NCI-H2029 (cell line): ENCODE results near the gene TEX101.
A peak's percentile ranks its signal among the peaks of the same experiment; 100 is the strongest.
"Not testable (repeated sequence)": the region's sequence is repeated elsewhere in the genome, so short reads cannot be mapped to it uniquely, and the experiment has no call there.

Experiments used
- DNase-seq: peaks from one replicate; lab custom pipeline; 2025; lab: John Stamatoyannopoulos, UW

The TEX101 gene, protein sequence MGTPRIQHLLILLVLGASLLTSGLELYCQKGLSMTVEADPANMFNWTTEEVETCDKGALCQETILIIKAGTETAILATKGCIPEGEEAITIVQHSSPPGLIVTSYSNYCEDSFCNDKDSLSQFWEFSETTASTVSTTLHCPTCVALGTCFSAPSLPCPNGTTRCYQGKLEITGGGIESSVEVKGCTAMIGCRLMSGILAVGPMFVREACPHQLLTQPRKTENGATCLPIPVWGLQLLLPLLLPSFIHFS

DNA sequence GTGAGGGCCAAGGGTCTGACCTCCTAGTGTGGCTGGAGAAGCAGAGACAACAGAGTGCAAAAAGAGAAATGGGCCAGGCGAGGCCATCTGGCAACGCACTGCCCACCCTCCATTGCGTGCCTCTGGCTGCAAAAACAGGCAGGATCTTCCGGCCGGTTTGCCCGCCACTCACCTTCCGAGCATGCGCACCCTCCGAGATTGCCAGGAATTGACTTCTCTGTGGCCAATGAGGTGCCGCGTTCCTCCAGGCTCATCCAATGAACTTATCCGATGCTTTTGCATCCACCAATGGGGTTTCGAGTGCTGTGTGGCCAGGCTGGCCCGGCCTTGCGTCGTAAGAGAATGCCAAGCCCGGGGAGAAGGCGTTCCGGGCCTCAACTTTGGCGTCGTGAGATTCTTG lies at the start of gene TEX101:
TSS of gene TEX101 (plus strand) at position 337 of the 400 bp plus-strand sequence. CDS start 1,030 bp downstream, outside the sequence.
- DNase-seq = no peak

DNA sequence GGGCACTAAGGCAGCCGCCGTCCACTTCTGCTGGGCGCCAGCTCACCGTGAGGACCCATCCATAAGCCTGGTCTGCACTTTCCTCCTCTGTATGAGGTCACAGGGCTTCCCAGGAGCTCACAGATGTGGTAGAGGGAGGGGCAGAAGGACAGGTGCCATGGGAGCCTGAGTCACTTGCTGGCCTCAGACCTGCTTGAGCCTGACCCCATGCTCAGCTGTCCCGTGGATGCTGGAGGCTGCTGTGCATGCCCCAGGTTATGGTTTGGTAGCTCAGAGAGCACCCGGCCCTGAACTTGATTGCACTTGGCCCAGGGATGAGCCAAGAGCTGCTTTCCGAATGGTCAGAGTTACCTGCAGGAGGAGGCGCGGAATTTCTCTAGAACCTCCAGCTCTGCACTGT lies 49.0 kb upstream of the TEX101 start:
- not testable (repeated sequence) for DNase-seq

DNA sequence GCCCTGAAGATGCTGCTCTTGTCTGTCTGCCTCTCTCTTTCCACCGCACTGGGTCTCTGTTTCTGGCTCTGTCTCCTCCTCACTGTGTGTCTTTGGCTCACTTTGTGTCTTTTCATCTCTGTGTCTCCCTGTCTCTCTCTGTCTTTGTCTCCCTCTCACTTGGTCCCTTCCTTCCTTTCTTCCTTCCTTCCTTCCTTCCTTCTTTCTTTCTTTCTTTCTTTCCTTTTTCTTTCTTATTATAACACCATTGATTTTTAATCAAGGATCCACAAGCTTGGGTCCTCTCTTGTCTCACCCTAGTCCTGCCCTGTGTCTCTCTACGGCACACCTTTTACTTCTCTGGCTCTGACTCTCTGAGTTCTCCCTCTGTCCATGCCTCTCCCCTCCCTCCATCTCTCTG lies 46.9 kb upstream of the TEX101 start:
- DNase-seq = no peak

DNA sequence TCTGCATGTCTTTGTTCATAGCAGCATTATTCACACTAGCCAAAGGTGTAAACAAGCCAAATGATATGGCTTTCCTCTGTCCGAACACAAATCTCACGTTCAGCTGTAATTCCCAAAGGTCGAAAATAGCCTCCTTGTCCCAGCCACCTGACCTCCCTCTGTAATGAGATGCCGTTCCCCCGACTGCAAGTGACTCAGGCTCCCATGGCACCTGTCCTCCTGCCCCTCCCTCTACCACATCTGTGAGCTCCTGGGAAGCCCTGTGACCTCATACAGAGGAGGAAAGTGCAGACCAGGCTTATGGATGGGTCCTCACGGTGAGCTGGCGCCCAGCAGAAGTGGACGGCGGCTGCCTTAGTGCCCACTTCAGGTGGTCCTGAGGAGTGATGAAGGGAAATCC lies 45.8 kb upstream of the TEX101 start:
- DNase-seq = peak; percentile 56

DNA sequence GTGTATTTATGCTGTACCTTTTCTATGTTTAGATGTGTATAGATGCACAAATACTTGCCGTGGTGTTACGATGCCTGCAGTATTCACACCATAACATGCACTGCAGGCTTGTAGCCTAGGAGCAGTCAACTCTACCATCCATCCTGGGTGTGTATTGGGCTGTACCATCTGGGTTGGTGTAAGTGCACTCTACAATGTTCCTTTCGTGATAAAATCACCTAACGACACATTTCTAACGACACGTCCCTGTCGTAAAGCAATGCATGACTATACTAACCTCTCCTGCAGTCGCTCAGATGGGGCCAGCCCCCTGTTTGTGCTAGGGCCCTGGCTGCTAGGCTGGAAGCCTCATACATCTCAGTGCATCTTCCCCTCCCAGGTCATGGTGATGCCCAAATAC lies 42.8 kb upstream of the TEX101 start:
- no peak for DNase-seq

DNA sequence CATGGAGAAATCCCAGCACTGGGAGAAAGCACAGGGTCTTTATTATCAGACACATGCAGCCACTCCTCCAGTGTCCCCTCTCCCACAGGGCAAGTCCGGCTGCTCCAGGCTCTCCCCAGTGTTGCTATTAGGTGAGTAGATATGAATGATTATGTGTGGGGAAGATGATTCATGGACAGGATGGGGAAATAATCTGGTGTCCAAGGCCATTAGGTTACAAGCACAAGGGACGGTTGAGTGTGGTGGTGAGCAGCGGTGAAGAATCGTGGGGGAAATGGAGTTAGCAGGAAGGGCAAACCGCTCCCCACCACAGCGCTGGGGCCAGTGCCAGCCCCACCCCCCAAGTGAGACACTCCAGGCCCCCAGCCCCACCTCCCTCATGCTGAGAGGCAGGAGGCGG lies 42.2 kb upstream of the TEX101 start:
- no peak for DNase-seq

DNA sequence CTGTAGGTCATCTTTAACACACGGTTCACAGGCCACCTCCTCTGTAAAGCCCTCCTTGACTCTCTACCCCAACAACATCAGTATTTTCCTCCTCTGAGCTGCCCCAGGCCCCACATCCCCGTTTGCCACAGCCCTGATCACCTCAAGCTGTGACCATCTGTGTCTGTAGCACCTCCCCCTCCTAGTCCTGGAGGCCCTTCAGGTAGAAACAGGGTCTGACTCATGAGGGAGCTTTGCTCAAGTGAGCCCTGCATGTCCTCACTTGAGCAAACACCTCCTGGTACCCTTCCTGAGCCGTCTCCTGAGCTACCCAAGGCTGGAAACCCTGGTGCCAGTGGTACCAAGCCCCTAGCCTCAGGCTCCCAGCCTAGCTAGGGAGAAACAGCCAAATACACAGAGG lies 37.1 kb upstream of the TEX101 start:
- not testable (repeated sequence) for DNase-seq

DNA sequence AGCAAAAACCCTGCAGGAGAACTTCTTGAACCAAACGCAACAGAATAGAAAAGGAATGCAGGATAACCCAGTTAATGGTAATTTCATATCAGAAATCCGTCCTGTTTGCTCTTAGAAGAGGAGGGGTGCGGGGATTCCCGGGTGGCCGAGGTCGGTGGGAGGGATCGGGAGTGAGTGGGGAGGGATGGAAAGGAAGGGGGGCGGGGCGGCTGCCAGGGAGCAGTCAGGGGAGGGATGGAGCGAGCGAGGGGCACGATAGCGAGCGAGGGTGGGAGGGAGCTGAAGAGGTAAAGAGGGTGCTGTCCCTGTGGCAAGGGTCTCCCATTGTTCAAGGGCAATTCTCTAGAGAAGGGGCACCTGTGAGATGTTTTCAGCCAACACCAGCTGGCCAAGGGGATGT lies 34.7 kb upstream of the TEX101 start:
- DNase-seq = no peak

DNA sequence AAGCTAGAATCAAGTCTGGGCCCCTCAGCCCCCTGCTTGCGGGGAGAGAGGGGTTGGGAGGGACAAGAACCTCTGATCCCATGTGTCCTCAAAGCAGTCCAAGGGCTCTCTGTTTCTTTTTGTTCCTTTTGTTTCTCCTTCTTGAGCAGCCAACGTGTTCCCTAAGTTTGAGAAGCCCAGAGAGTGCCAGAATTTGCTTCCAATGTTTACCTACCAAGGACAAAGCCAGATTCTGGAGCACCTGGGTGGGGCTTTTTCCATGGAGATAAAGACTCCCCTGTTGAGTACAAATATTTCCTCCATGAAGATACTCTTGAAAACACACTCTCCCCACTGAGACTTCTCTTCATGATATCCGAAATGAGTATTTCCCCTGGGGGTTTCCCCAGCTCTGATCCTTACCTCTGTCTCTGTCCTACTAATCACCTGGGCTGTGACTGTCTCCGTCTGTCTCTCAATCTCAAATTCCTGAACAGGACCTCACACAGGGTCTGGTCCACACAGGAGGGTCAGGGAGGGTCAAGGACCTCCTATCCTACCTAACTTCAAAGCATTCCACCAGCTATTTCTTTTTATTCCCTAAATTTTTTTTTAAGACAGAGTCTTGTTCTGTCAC lies 33.8 kb upstream of the TEX101 start:
- DNase-seq = peak; percentile 28

DNA sequence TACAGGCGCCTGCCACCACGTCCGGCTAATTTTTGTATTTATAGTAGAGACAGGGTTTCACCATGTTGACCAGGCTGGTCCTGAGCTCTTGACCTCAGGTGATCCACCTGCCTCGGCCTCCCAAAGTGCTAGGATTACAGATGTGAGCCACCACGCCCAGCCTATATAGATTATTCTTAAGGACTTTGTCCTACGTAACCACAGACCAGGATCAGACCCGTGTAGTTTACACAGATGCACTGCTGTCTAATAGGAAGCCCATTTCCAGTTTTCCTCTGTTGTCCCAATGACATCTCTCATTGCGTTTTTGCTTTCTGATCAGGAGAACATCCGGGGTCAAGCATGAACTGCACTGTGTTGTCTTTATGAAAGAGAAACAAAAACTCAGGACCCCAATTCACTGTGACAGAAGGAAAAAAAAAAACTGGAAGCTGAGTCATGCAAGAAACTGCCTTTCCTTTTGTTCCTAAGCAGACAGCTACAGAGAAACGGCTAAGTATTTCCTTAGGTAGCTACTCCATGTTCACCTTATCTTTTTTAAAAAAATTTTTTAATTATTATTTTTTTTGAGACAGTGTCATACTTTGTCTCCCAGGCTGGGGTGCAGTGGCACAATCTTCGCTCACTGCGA lies 32.0 kb upstream of the TEX101 start:
- not testable (repeated sequence) for DNase-seq

DNA sequence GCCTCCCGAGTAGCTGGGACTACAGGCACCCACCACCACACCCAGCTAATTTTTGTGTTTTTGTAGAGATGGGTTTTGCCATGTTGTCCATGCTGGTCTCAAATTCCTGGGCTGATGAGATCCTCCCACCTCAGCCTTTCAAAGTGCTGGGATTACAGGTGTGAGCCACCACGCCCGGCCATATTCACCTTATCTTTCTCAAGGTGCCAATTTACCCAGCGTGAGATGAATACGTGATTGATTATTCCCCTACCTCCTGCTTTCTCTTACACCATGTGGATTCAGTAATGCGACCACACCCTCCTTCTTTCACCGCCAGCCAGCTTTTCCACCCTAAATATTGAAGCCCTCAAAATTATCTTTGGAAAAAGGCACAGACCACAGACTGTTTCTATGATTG lies 31.4 kb upstream of the TEX101 start:
- DNase-seq = not testable (repeated sequence)

DNA sequence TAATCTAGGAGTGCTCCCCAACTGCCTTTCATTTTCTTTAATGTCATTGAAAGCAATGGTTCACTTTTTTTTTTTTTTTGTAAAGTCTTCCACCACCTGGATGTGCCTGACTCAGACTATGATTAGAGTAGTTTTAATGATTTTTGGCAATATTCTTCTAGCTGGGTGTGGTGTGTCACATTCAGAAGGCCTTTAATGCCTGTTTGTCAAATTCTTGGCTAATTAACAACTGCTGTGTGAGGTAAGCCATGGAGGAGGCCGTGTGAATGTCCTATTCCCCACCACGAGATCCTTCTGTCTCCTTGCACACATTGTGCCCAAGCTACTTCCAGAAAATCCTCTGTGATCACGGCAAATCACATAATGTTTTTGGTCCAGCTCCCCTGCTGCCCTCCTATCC lies 30.9 kb upstream of the TEX101 start:
- DNase-seq = not testable (repeated sequence)

DNA sequence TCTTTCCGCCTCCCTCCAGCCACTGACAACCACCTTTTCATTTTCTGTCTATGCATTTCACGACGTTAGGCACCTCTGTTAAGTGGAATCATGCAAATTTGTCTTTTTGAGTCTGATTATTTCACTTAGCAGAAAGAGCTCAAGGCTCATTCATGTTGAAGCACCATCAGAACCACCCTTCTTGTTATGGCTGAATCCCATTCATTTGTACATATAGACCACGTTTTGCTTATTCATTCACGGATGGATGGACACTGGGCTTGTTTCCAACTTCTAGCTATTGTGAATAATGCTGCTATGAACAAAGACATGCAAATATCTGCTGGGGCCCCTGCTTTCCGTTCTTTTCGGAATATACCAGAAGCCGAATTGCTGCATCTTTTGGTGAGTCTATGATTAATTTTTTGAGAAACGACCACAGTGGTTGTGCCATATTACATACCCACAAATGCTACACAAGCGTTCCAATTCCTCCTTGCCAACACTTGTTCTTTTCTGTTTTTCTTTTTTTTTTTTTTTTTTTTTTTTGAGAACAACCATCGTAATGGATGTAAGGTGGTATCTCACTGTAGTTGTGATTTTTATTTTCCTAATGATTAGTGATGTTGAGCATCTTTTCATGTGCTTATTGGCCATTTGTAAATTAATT lies 23.7 kb upstream of the TEX101 start:
- peak; percentile 94 for DNase-seq

DNA sequence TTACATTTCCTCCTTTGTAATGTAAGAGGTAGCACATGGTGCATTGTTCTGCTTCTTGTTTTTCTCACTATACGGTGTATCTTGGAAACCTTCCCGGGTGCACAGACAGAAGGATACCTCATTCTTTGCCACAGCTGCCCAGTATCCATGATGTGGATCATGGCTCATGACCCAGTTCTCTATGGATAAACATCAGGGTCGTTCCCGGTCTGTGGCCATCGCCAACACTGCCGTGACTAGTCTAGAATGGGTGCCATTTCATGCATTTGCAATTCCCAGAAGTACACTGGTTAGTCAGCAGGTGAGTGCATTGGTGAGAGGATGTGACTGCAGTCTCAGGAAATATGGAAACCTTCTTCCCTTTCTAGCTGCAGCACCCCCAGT lies 23.1 kb upstream of the TEX101 start:
- peak; percentile 89 for DNase-seq

DNA sequence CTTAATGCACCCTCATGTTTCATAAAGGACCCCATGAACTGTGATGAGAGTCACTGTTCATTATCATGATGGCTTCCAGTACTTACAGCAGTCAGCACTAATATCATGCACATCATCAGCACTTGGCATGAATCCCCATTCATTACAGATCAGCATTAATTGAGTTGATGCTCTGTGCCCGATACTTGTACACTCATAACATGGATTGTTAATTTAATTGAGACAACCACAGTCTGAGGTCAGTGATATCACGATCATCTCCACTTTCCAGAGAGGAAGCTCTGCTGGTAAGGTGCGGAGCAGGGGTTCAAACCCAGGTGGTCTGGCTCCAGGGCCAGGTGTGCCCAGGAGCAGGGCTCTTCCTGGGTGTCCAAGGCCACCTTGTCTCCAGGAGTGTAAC lies 21.2 kb upstream of the TEX101 start:
- not testable (repeated sequence) for DNase-seq

DNA sequence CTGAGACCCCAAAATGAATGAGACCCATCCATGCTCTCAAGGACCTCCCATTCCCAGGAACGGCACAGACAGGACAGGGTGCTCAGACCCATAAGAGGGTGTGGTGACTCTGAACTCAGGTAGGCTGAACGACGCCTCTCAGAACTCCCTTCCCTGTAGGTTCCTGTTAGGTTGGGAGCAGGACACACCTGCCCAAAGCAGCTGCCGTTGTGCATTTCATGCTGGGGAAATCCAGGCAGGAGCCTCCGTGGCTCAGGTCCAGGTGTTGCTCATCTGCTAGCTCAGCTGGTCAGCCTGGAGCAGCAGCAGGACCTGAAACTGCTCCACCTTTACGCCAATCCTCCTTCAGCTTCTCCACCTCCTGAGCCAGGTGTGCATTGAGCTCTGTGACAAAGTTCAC lies 19.1 kb upstream of the TEX101 start:
- peak; percentile 64 for DNase-seq

DNA sequence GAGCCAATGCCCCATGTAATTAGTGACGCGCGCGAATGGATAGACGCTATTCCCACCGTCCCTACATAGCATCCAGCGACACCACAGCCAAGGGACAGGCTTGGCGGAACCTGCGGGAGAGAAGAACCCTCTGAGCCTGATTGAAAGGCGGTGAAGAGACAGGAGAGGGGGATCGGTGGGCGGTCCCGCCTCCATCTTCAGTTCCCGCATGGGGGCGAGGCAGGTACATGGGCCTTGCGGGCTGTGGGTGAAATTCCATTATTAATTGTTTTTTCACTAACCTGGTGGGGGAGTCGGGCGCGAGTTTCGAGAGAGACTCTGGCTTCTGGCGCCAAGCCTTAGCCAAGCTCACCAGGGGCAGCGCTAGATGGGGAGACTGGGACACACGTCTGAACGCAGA lies 8.4 kb upstream of the TEX101 start:
- DNase-seq = no peak

DNA sequence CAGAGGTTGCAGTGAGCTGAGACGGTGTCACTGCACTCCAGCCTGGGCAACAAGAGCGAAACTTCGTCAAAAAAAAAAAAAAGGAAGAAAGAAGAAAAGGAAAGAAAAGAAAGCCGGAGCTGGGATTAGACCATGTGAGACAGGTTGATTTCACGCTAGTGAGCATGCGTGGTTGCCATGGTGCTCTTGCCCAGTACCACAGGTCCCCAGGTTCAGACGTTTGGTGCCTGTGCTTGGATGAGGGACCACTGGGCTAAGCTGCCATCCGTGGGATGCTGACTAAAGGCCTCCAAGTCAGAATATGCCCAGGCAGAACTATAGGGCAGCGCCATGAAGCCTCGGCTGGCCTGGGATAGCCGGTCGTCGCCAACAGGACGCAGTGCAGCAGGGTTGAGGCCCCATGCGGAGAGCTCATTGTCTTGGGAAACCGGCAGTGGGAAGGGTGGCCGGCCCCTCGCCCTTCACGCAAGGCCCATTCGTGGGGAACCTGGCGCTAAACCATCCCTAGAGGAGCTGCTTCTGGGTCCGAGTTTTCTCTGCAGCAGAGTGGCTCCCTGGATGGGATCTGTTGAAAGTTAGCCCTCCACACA lies 7.2 kb upstream of the TEX101 start:
- DNase-seq = no peak

DNA sequence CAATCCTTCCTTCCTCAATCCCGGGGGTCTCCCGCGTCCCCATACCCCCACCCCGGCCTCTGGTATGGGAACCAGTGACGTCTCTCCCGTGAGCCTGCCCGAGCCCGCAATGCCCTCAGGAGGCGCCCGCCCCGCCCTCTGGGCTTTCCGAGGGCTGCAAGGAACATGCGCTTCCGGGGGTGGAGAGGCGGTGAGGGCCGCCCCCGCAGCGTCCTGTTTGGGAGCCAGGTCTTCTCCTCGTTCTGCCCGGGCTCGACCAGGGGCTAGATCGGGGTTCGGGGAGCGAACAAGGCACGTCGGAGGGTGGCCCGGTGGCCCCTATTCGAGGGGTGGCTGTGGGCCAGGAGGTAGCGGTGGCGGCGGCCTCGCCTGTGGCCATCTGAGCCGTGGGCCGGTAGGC lies 6.6 kb upstream of the TEX101 start:
- no peak for DNase-seq

DNA sequence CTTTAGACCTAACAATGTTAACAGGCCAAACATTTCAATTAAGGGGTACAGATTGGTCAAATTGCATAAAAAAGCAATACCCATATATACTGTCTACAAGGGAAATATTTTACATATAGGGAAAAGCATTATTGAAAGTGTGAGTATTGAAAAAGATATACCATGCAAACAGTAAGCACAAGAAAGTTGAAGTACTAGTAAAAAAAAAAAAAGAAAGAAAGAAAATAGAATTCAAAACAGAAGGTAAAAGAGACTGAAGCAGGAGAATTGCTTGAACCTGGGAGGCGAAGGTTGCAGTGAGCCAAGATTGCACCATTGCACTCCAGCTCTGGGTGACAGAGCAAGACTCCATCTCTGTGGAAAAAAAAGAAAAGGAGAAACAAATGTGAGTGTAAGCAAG lies 5.3 kb upstream of the TEX101 start:
- DNase-seq = no peak

DNA sequence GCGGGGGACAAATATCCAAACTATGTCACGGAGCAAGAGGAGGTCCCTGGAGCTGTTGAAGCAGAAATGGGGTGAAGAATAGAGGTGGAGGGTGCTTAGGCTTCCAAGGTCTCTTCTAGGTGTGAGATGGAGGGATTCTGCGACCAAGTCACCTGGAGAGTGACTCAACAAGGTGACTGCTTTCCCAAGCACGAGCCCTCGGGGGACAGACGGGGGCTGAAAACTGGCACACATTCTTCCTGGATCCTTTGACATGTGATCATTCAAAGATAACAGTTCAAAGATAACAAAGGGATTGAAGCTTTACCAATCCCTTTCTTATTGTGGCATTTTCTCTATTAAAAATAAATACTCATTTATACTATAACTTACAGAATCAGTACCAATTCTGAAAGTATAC lies 2.2 kb upstream of the TEX101 start:
- DNase-seq = no peak

DNA sequence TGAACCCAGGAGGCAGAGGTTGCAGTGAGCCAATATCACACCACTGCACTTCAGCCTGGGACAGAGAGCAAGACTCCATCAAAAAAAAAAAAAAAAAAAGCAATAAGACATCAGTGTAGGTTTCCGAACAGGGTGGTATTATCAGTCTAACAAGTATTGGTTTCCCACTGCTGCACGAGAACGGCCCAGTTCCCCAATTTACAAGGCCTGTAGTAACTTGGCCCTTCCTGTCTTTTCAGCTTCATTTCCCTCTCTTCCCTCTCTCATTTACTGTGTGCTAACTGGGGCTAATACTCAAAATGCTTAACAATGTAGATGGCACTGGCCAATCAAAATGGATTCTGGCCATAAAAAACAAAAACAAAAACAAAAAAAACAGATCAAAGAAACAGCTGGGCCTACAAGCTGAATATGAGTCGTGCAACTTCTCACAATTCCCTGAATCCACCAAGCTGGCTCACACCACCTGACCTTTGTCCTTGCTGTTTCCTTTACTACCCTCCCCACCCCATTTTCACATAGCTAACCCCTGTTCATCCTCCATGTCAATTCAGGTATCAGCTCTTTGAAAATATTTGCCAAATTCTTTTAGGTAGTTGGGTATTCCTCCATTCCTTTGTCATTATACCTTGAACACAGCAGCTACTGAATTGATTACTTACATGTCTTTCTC lies 2.4 kb downstream of the TEX101 start:
- no peak for DNase-seq
